Colonic mucosa (tissue), 4 donors: ENCODE measurements around the gene BTBD6. TPM values are rescaled to one million over a fixed set of nuclear protein-coding genes. Genes with fewer than 3 reads are reported as not detected.

Experiments used
- DNase-seq: peaks from one replicate; pipeline ENCODE4 v3.0.0-alpha.2; 2020
- H3K27ac ChIP-seq: fragments of 200-600 bp; one replicate; pipeline ENCODE4 v1.8.0; 2021
- H3K27me3 ChIP-seq: fragments of 200-600 bp; one replicate; pipeline ENCODE4 v1.8.0; 2021
- H3K36me3 ChIP-seq: fragments of 200-600 bp; one replicate; pipeline ENCODE4 v1.8.0; 2021
- H3K4me1 ChIP-seq: fragments of 200-600 bp; one replicate; pipeline ENCODE4 v1.8.0; 2021; ENCODE audit warnings: mild to moderate bottlenecking
- H3K4me3 ChIP-seq: fragments of 200-600 bp; one replicate; pipeline ENCODE4 v1.8.0; 2021
- H3K9ac ChIP-seq, 2 donors: one replicate each; pipeline ENCODE4 v1.7.0; 2013; ENCODE audit warnings: control low read depth in 2 of 2, low read depth in 2 of 2, low read length in 2 of 2
- H3K9me3 ChIP-seq: fragments of 200-600 bp; one replicate; pipeline ENCODE4 v1.8.0; 2021
- intact Hi-C: fragments of 100-400 bp; cut with DNase I; formaldehyde crosslinking; loops from one replicate; pipeline ENCODE4 v1.14.1; 2022
- total RNA-seq, 2 donors: library from RNA; stranded (reverse); fragmentation: NEBNext Ultra II Directional in 1 of 2; extraction: Animal tissue kit (Norgen Biotek cat#: 25700) in 1 of 2; gene quantifications; one replicate each; pipeline ENCODE4 v1.2.1, GENCODE V29; 2021
- TF ChIP-seq, protein P1 (sequence below): fragments of 200-600 bp; IDR thresholded peaks from one replicate; pipeline ENCODE4 v1.8.0; 2022; ENCODE audit warnings: antibody characterized with exemption, mild to moderate bottlenecking
- donor health status: healthy.
- donor health status: DM: no; HTN: no; CAD: no.
- donor health status: DM: no; HTN: no; CAD: no.

BTBD6 gene
- total RNA-seq, 2 donors from 2014 or later, result 56.9 to 66.0 TPM

DNA sequence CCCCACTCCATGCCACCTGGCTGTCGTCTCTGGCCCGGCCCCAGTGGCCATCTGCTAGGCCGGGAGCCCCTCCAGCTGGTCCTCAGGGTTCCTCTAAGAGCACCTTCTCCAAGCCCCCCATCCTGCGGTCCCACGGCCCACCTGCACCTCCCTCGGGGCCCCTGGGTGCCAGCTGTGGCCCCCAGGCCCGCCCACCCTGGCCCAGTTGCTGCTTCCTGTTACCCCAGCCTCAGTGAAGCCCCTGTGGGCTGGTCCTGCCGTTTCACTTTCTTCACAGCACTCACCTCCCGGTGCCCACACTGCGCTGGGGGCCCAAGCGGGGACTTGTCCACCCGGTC lies 39.6 kb upstream of the BTBD6 start:
- no peak for DNase-seq
- Histone ChIP-seq H3K27me3 (no peaks in the 10 kb centered on the region), H3K9me3 (no peaks in the 10 kb centered on the region), H3K4me3 (no peak overlapping the region), H3K9ac (no peak overlapping the region), H3K36me3 (no peaks in the 10 kb centered on the region), H3K4me1 (peaks cover 5% of the 10 kb centered on the region), H3K27ac (no peak overlapping the region)
- TF ChIP-seq, protein P1, sequence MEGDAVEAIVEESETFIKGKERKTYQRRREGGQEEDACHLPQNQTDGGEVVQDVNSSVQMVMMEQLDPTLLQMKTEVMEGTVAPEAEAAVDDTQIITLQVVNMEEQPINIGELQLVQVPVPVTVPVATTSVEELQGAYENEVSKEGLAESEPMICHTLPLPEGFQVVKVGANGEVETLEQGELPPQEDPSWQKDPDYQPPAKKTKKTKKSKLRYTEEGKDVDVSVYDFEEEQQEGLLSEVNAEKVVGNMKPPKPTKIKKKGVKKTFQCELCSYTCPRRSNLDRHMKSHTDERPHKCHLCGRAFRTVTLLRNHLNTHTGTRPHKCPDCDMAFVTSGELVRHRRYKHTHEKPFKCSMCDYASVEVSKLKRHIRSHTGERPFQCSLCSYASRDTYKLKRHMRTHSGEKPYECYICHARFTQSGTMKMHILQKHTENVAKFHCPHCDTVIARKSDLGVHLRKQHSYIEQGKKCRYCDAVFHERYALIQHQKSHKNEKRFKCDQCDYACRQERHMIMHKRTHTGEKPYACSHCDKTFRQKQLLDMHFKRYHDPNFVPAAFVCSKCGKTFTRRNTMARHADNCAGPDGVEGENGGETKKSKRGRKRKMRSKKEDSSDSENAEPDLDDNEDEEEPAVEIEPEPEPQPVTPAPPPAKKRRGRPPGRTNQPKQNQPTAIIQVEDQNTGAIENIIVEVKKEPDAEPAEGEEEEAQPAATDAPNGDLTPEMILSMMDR, result no peak
- intact Hi-C loops, result loop anchor here (10.0 kb wide), 1 partner anchor 316 kb away; the partner anchor contains the start of gene TMEM121

DNA sequence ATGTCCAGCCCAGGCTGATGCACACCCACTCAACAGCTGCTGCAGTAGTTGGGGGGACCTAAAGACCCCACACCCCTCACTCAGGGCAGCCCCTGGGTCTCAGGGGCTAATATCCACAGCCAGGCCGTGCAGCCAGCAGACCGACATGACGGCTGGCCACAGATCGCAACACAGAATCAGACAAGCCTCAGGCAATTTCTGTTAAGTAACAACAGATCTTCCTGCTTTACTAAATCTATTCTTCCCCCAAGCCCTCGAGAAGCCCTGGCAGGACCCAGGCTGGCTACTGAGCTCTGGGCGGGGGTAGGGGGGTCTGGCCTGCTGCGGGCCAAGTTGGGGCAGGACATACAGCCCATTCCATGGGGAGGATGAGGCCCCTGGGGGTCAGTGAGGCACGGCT lies 39.2 kb upstream of the BTBD6 start:
- Histone ChIP-seq H3K27ac (no peak overlapping the region), H3K4me1 (peaks cover 5% of the 10 kb centered on the region), H3K4me3 (no peak overlapping the region), H3K9ac (no peak overlapping the region), H3K27me3 (no peaks in the 10 kb centered on the region), H3K36me3 (no peaks in the 10 kb centered on the region), H3K9me3 (no peaks in the 10 kb centered on the region)
- TF ChIP-seq, protein P1, result no peak
- intact Hi-C loops, result loop anchor here (10.0 kb wide), 1 partner anchor 316 kb away; the partner anchor contains the start of gene TMEM121
- DNase-seq, result no peak

DNA sequence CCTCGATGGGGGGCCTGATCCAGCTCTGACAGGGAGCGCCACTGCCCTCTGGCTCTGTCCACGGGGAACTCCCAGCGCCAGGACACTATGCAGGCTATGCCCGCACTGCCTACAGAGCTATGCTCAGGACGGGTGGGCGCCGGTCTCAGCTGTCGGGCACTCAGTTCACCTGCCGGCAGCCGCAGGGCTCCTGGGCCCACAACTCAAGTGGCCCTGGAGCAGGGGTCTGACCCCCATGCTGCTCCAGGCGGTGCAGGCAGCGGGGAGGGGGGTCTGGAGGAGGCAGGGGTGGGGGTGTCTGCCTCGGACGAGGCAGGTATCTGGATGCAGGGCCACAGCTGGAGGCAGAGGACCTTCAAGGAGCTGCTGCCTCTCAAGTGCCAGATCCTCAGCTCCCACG lies 38.7 kb upstream of the BTBD6 start:
- DNase-seq, result no peak
- Histone ChIP-seq H3K36me3 (no peaks in the 10 kb centered on the region), H3K4me3 (no peak overlapping the region), H3K9ac (no peak overlapping the region), H3K27me3 (no peaks in the 10 kb centered on the region), H3K27ac (no peak overlapping the region), H3K4me1 (peaks cover 4% of the 10 kb centered on the region), H3K9me3 (no peaks in the 10 kb centered on the region)
- intact Hi-C loops, result loop anchor here (10.0 kb wide), 1 partner anchor 315 kb away; the partner anchor contains the start of gene TMEM121
- TF ChIP-seq, protein P1, result no peak

DNA sequence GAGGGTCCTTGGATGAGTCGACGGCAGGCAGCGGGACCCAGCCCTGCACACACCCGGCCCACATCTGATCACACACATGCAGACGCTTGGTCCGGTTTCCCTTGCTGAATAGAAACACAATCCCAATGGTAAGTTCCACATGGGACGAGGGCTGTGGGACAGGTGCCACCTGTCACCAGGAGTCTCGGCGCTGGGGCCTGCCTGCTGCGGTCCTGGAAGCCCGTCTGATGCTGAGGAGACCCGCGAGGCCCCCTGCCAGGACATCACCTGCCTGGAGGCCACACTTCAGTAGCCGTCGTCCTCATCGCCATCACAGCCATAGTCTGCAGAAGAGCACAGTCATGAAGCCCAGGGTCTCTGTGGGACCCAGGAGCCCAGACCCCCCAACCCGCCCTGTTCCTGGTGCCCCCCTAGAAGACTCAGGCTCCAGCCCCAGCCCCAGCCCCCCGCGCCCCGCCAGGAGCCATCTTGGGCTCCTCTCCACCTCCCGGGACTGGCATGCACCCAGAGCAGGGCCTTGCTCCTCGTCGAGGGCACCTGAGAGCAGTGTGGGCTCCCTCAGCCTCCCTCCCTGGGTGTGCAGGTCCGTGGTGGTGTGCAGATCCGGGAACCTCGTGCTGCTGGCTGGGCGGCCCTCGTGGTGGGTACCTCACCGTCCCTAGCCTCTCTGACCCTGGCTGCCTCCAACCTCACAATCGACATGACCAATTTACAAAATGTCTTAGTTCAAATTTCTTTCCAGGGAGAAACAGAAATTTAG lies 37.9 kb upstream of the BTBD6 start:
- intact Hi-C loops, result no loop called here

DNA sequence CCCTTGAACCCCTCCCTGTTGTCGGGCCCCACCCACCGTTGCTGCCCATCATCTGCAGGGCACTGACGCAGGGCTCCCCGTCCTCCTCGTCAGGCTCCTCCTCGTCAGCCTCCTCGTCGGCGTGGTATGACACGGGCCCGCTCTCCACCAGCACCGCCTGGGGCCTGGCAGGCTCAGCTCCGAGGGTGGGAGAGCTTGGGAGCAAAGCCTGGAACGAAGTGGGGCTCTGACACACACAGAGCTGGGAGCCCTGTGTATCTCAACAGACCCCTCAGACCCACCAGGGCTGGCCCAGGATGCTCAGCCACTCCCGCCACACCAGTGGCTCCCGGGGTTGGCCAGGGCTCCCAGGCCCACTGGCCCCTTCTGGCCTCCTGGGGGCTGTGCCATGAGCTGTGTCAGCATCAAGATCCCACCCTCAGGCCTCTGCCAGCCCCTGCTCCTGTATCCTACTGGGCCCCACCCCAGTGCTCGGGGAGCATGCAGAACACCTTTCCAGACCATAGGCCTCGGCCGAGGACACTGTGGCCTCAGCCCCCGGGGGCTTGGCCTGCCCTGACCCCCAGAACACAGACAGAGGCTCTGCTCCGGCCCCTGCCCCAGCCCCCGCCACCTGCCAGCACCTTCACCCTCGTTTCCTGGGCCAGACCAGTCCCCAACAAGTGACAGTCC lies 37.1 kb upstream of the BTBD6 start:
- Histone ChIP-seq H3K27ac (no peak overlapping the region), H3K4me1 (no peaks in the 10 kb centered on the region), H3K9me3 (no peaks in the 10 kb centered on the region), H3K4me3 (no peak overlapping the region), H3K36me3 (no peaks in the 10 kb centered on the region), H3K27me3 (no peaks in the 10 kb centered on the region), H3K9ac (no peak overlapping the region)
- DNase-seq, result no peak
- intact Hi-C loops, result no loop called here
- TF ChIP-seq, protein P1, result no peak

More for the DNA sequence above, 37.9 kb upstream of the BTBD6 start:
- Histone ChIP-seq H3K4me1 (no peaks in the 10 kb centered on the region), H3K9ac (no peak overlapping the region), H3K27me3 (no peaks in the 10 kb centered on the region), H3K4me3 (no peak overlapping the region), H3K9me3 (no peaks in the 10 kb centered on the region), H3K27ac (no peak overlapping the region), H3K36me3 (no peaks in the 10 kb centered on the region)
- DNase-seq, result no peak
- TF ChIP-seq, protein P1, result no peak
